ENCODE measurements around the gene ADISSP.
"Not testable (repeated sequence)": the region's sequence is repeated elsewhere in the genome, so short reads cannot be mapped to it uniquely, and the experiment has no call there.

The ADISSP gene

GRCh38 chr20:3795511-3796468 lies 28.2 kb upstream of the ADISSP start, which contains the start of gene CDC25B:
Gene CDC25B (plus strand): TSS chr20:3796310. CDS start chr20:3796532, 222 bp downstream.
- Mint-ChIP-seq H3K4me1 (peaks cover 47% of the 10 kb centered on the region), H3K4me3 (peak within 1 kb of the TSS; percentile 88), H3K27ac (no peak within 1 kb of the TSS), H3K9me3 (no peaks in the 10 kb centered on the region), H3K27me3 (ENCODE audit: low read depth, poor library complexity) (peaks cover 20% of the 10 kb centered on the region), H3K36me3 (ENCODE audit: low read depth) (no peaks in the 10 kb centered on the region)
- DNase-seq: peak; percentile 94
- TF ChIP-seq, protein P1, sequence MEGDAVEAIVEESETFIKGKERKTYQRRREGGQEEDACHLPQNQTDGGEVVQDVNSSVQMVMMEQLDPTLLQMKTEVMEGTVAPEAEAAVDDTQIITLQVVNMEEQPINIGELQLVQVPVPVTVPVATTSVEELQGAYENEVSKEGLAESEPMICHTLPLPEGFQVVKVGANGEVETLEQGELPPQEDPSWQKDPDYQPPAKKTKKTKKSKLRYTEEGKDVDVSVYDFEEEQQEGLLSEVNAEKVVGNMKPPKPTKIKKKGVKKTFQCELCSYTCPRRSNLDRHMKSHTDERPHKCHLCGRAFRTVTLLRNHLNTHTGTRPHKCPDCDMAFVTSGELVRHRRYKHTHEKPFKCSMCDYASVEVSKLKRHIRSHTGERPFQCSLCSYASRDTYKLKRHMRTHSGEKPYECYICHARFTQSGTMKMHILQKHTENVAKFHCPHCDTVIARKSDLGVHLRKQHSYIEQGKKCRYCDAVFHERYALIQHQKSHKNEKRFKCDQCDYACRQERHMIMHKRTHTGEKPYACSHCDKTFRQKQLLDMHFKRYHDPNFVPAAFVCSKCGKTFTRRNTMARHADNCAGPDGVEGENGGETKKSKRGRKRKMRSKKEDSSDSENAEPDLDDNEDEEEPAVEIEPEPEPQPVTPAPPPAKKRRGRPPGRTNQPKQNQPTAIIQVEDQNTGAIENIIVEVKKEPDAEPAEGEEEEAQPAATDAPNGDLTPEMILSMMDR (IDR thresholded peaks at IDR 0.05): peak; percentile 28

DNA sequence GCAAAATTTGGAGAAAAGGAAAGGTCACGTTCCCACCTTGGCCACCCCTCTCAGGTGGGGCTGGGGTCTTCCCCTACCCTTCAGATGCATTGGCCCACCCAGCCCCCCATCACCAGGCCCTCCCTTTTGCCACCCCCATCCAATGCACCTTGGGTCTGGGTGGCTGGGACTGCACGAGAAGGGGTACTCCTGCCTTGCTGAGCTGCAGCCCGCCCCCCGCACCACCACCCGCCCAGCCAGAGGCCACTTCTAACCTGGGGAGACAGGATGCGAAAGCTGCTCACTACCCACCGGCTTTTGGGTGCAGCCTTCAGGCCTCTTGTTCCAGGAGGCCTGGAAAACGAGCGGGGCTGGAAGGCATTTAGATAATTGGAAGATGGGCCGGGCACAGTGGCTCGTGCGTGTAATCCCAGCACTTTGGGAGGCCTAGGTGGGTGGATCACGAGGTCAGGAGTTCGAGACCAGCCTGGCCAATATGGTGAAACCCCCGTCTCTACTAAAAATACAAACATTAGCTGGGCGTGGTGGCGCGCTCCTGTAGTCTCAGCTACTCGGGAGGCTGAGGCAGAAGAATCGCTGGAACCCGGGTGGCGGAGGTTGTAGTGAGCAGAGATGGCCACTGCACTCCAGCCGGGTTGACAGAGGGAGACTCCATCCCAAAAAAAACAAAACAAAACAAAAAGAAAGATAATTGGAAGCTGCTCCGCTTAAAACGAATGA lies 27.3 kb upstream of the ADISSP start:
- Mint-ChIP-seq H3K27ac (no peak overlapping the region), H3K4me1 (peaks cover 39% of the 10 kb centered on the region)

DNA sequence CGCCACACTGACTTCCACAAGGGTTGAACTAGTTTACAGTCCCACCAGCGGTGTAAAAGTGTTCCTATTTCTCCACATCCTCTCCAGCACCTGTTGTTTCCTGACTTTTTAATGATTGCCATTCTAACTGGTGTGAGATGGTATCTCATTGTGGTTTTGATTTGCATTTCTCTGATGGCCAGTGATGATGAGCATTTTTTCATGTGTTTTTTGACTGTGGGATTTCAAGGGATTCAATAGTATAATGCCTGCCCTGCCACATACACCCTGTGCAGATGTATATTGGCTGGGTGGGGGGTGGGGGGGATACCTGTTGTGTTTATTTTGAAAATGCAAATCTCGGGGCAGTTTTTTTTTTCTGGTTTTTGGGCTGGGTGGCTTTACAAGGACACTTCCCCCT lies 26.6 kb upstream of the ADISSP start:
- not testable (repeated sequence) for H3K36me3 Mint-ChIP-seq (ENCODE audit: low read depth); H3K27ac Mint-ChIP-seq; DNase-seq; H3K9me3 Mint-ChIP-seq
- peak overlapping the region; percentile 42 for H3K4me3 Mint-ChIP-seq
- peaks cover 26% of the 10 kb centered on the region for H3K27me3 Mint-ChIP-seq (ENCODE audit: low read depth, poor library complexity)
- H3K4me1 Mint-ChIP-seq: peaks cover 32% of the 10 kb centered on the region

More for the DNA sequence above, 27.3 kb upstream of the ADISSP start:
- DNase-seq: no peak
- TF ChIP-seq, protein P1 (IDR thresholded peaks at IDR 0.05): no peak
- Mint-ChIP-seq H3K27me3 (ENCODE audit: low read depth, poor library complexity) (peaks cover 23% of the 10 kb centered on the region), H3K4me3 (peak overlapping the region; percentile 82), H3K9me3 (no peaks in the 10 kb centered on the region), H3K36me3 (ENCODE audit: low read depth) (no peaks in the 10 kb centered on the region)

DNA sequence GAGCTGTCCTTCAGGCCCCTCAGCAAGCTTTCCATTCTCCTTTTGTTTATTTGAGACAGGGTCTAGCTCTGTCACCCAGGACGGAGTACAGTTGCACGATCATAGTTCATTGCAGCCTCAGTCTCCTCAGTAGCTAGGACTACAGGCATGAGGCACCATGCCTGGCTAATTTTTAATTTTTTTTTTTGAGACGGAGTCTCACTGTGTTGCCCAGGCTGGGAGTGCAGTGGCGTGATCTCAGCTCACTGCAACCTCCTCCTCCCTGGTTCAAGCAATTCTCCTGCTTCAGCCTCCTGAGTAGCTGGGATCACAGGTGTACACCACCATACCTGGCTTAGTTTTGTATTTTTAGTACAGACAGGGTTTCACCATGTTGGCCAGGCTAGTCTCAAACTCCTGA lies 21.6 kb upstream of the ADISSP start:
- H3K36me3 Mint-ChIP-seq (ENCODE audit: low read depth); H3K4me3 Mint-ChIP-seq; H3K9me3 Mint-ChIP-seq; H3K27ac Mint-ChIP-seq; DNase-seq: not testable (repeated sequence)
- Mint-ChIP-seq H3K27me3 (ENCODE audit: low read depth, poor library complexity) (peaks cover 40% of the 10 kb centered on the region), H3K4me1 (peaks cover 11% of the 10 kb centered on the region)

DNA sequence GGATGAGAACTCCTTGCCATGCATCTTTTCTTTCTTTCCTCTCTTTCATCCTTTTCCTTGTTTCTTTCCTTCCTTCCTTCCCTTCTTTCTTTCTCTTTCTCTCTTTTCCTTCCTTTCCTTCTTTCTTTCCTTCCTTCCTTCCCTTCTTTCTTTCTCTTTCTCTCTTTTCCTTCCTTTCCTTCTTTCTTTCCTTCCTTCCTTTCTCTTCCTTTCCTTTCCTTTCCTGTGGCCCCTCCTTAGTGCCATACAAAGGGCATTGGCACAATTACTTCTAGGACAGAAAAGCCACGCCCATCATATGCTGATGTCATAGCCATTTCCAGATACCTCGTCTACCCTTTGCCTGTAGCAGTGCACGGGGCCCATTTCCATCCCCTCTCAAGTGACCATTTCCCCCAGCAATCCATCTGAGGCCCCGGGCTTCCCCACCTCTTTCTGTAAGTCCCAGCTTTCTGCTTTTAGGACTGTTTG lies 21.2 kb upstream of the ADISSP start:
- DNase-seq: no peak
- H3K4me1 Mint-ChIP-seq: peaks cover 13% of the 10 kb centered on the region
- peaks cover 38% of the 10 kb centered on the region for H3K27me3 Mint-ChIP-seq (ENCODE audit: low read depth, poor library complexity)
- peak overlapping the region; percentile 12 for H3K4me3 Mint-ChIP-seq
- peaks cover 6% of the 10 kb centered on the region for H3K36me3 Mint-ChIP-seq (ENCODE audit: low read depth)
- TF ChIP-seq, protein P1 (IDR thresholded peaks at IDR 0.05): no peak
- no peaks in the 10 kb centered on the region for H3K9me3 Mint-ChIP-seq
- no peak overlapping the region for H3K27ac Mint-ChIP-seq

DNA sequence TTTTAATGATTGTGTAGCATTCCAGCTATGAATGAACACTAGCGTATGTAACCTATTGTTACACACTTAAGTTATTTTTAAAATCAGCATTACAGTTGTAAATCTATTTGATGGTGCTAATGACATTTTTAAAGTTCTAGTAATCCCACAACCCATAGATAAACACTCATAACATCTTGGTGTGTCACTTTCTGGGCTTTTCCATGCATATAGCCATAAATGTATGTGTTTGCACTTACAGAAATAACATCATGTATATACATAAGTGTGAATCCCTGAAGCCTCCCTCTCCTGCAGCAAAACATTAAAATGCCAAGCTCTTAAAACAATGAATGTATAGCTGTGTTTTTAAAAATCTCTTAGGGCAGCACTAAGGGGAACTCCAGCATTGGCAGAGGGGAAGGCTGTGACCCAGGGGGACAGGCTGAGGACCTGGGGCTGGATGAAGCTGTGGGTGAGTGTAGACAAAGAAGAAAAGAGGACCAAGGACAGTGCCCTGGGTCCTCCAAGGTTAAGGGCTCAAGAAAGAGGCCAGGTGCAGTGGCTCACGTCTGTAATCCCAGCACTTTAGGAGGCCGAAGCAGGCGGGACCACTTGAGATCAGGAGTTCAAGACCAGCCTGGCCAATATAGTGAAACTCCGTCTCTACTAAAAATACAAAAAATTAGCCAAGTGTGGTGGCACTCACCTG lies 19.9 kb upstream of the ADISSP start:
- Mint-ChIP-seq H3K36me3 (ENCODE audit: low read depth) (peaks cover 6% of the 10 kb centered on the region), H3K4me1 (peaks cover 24% of the 10 kb centered on the region), H3K9me3 (no peaks in the 10 kb centered on the region), H3K27me3 (ENCODE audit: low read depth, poor library complexity) (peaks cover 35% of the 10 kb centered on the region), H3K27ac (no peak overlapping the region), H3K4me3 (peak overlapping the region; percentile 69)
- TF ChIP-seq, protein P1 (IDR thresholded peaks at IDR 0.05): no peak
- no peak for DNase-seq
